Neural cell (in vitro differentiated cells): ENCODE results near the gene IFT122. TPM values are rescaled to one million over a fixed set of nuclear protein-coding genes. Genes with fewer than 3 reads are reported as not detected.

Experiments
- H2AFZ ChIP-seq: fragments of 200-600, 300-800 bp; sonication (generic), shearing (Covaris generic); 2 replicates; pipeline ENCODE4 v1.6.0; 2014; ENCODE audit warnings: low read depth, mild to moderate bottlenecking, antibody characterized with exemption, low read length, moderate library complexity
- H3F3A ChIP-seq: fragments of 200-600 bp; shearing (Covaris generic); 2 replicates; pipeline ENCODE4 v1.6.1; 2016; ENCODE audit warnings: mild to moderate bottlenecking, moderate library complexity, mixed read lengths, antibody characterized with exemption, low read length; ENCODE audit not compliant: insufficient read depth, poor library complexity, severe bottlenecking
- H3K27ac ChIP-seq: fragments of 200-600, 300-800 bp; sonication (generic), shearing (Covaris generic); 2 replicates; pipeline ENCODE4 v1.5.1; 2014; ENCODE audit warnings: mild to moderate bottlenecking, low read length, moderate library complexity
- H3K27me3 ChIP-seq: fragments of 300-800, 200-600 bp; sonication (generic), shearing (Covaris generic); 2 replicates; pipeline ENCODE4 v1.6.0; 2014; ENCODE audit warnings: mild to moderate bottlenecking, low read depth, low read length, moderate library complexity; ENCODE audit not compliant: insufficient read depth
- H3K36me3 ChIP-seq: fragments of 300-800, 200-600 bp; sonication (generic), shearing (Covaris generic); 2 replicates; pipeline ENCODE4 v1.5.1; 2014; ENCODE audit warnings: mild to moderate bottlenecking, antibody characterized with exemption, low read length, moderate library complexity; ENCODE audit not compliant: insufficient read depth
- H3K4me2 ChIP-seq: fragments of 300-800, 200-600 bp; sonication (generic), shearing (Covaris generic); 2 replicates; pipeline ENCODE4 v1.6.0; 2014; ENCODE audit warnings: mild to moderate bottlenecking, low read length
- H3K4me3 ChIP-seq: fragments of 300-800, 200-600 bp; sonication (generic), shearing (Covaris generic); 2 replicates; pipeline ENCODE4 v1.5.1; 2014; ENCODE audit warnings: mild to moderate bottlenecking, low read length, moderate library complexity
- H3K79me2 ChIP-seq: fragments of 200-600 bp; shearing (Covaris generic); replicated peaks from 2 replicates; pipeline ENCODE4 v1.6.0; 2014; ENCODE audit warnings: mild to moderate bottlenecking, low read length, moderate library complexity; ENCODE audit not compliant: insufficient read depth
- H3K9ac ChIP-seq: fragments of 300-800, 200-600 bp; sonication (generic), shearing (Covaris generic); 2 replicates; pipeline ENCODE4 v1.6.1; 2016; ENCODE audit warnings: mild to moderate bottlenecking, low read length, mixed read lengths
- H3K9me2 ChIP-seq: fragments of 200-600 bp; shearing (Covaris generic); 2 replicates; pipeline ENCODE4 v1.6.1; 2016; ENCODE audit warnings: mild to moderate bottlenecking, low read length, mixed read lengths; ENCODE audit not compliant: insufficient read depth
- H3K9me3 ChIP-seq: fragments of 200-600, 300-800 bp; sonication (generic), shearing (Covaris generic); 2 replicates; pipeline ENCODE4 v1.6.1; 2016; ENCODE audit warnings: mild to moderate bottlenecking, mixed run types, low read length, moderate library complexity, mixed read lengths
- H4K20me1 ChIP-seq: fragments of 200-600 bp; shearing (Covaris generic); 2 replicates; pipeline ENCODE4 v1.6.1; 2016; ENCODE audit warnings: mild to moderate bottlenecking, mixed run types; ENCODE audit not compliant: insufficient read depth
- EP300 ChIP-seq: fragments of 450-650 bp; conservative IDR thresholded peaks from 2 replicates; pipeline ENCODE4 v1.6.1; 2014; ENCODE audit warnings: antibody characterized with exemption, mild to moderate bottlenecking, moderate library complexity; ENCODE audit not compliant: poor library complexity, severe bottlenecking
- EZH2 ChIP-seq: fragments of 200-600, 300-800 bp; shearing (Covaris generic), sonication (generic); IDR thresholded peaks from 2 replicates; pipeline ENCODE4 v1.6.1; 2014; ENCODE audit warnings: antibody characterized with exemption, low read length, borderline replicate concordance, mild to moderate bottlenecking; ENCODE audit not compliant: insufficient read depth, poor library complexity, severe bottlenecking
- MXI1 ChIP-seq: fragments of 450-650 bp; conservative IDR thresholded peaks from 2 replicates; pipeline ENCODE4 v1.6.1; 2014; ENCODE audit warnings: antibody characterized with exemption, mild to moderate bottlenecking; ENCODE audit not compliant: poor library complexity, severe bottlenecking
- POLR2AphosphoS5 ChIP-seq: IDR thresholded peaks from 2 replicates; pipeline ENCODE4 v1.6.1; 2012
- RAD21 ChIP-seq: fragments of 450-650 bp; conservative IDR thresholded peaks from 2 replicates; pipeline ENCODE4 v1.6.1; 2014; ENCODE audit warnings: antibody characterized with exemption, mild to moderate bottlenecking, moderate library complexity
- SMC3 ChIP-seq: fragments of 450-650 bp; conservative IDR thresholded peaks from 2 replicates; pipeline ENCODE4 v1.6.1; 2014; ENCODE audit warnings: antibody characterized with exemption, mild to moderate bottlenecking, moderate library complexity; ENCODE audit not compliant: poor library complexity
- TAF1 ChIP-seq: IDR thresholded peaks from 2 replicates; pipeline ENCODE4 v1.6.1; 2012; ENCODE audit warnings: low read depth
- polyA plus RNA-seq: library from polyadenylated mRNA; depleted of rRNA; stranded (reverse); fragments of >200 nt; gene quantifications from 2 replicates; pipeline ENCODE4 v1.2.3, GENCODE V29; 2014
- TF ChIP-seq, protein P1 (sequence below): IDR thresholded peaks from 2 replicates; pipeline ENCODE4 v1.6.1; 2012; ENCODE audit warnings: borderline replicate concordance
- TF ChIP-seq, protein P2 (sequence below): fragments of 450-650 bp; IDR thresholded peaks from 2 replicates; pipeline ENCODE4 v1.5.1; 2014; ENCODE audit warnings: antibody characterized with exemption, mild to moderate bottlenecking, moderate library complexity; ENCODE audit not compliant: poor library complexity, severe bottlenecking

Gene IFT122
- polyA plus RNA-seq, 1 donor from 2014 or later: 28.3 TPM

DNA sequence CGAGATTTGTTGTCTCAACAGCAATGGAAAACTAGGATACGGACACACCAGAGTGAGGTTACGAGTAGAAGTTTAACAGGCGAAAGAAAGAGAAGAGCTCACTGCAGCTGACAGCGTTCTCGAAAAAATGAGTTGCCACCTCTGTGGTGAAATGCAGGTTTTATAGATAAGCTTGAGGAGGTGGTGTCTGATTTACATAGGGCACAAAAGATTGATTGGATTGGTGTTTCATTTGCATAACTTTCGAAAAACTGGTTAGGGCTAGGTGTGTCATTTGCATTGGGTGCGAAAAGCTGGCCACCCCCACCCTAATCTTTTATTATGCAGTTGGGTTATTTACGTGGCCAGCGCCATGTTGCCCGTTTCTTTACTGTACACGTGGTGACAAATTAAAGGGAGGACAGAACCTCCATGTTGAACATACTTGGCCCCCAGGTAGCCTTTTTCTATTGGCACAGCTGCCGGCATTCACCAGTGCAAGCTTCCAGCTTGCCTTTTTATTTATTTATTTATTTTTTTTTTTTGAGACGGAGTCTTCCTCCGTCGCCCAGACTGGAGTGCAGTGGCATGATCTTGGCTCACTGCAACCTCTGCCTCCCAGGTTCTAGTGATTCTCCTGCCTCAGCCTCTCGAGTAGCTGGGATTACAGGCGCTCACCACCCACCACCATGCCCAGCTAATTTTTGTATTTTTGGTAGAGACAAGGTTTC, 8.3 kb downstream of the IFT122 start:
- H3K4me2 ChIP-seq: no peak overlapping the region
- no peaks in the 10 kb centered on the region for H3K27me3 ChIP-seq
- H3K9ac ChIP-seq: no peak overlapping the region
- no peak overlapping the region for H3K4me3 ChIP-seq
- no peaks in the 10 kb centered on the region for H3F3A ChIP-seq
- H4K20me1 ChIP-seq: no peaks in the 10 kb centered on the region
- no peak overlapping the region for H3K27ac ChIP-seq
- no peaks in the 10 kb centered on the region for H3K9me3 ChIP-seq
- no peaks in the 10 kb centered on the region for H3K79me2 ChIP-seq
- H2AFZ ChIP-seq: no peak overlapping the region
- no peak for TF ChIP-seq RAD21
- TF ChIP-seq, protein P1, sequence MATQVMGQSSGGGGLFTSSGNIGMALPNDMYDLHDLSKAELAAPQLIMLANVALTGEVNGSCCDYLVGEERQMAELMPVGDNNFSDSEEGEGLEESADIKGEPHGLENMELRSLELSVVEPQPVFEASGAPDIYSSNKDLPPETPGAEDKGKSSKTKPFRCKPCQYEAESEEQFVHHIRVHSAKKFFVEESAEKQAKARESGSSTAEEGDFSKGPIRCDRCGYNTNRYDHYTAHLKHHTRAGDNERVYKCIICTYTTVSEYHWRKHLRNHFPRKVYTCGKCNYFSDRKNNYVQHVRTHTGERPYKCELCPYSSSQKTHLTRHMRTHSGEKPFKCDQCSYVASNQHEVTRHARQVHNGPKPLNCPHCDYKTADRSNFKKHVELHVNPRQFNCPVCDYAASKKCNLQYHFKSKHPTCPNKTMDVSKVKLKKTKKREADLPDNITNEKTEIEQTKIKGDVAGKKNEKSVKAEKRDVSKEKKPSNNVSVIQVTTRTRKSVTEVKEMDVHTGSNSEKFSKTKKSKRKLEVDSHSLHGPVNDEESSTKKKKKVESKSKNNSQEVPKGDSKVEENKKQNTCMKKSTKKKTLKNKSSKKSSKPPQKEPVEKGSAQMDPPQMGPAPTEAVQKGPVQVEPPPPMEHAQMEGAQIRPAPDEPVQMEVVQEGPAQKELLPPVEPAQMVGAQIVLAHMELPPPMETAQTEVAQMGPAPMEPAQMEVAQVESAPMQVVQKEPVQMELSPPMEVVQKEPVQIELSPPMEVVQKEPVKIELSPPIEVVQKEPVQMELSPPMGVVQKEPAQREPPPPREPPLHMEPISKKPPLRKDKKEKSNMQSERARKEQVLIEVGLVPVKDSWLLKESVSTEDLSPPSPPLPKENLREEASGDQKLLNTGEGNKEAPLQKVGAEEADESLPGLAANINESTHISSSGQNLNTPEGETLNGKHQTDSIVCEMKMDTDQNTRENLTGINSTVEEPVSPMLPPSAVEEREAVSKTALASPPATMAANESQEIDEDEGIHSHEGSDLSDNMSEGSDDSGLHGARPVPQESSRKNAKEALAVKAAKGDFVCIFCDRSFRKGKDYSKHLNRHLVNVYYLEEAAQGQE: no peak
- TF ChIP-seq EZH2: no peak
- no peaks in the 10 kb centered on the region for H3K36me3 ChIP-seq
- H3K9me2 ChIP-seq: no peaks in the 10 kb centered on the region

DNA sequence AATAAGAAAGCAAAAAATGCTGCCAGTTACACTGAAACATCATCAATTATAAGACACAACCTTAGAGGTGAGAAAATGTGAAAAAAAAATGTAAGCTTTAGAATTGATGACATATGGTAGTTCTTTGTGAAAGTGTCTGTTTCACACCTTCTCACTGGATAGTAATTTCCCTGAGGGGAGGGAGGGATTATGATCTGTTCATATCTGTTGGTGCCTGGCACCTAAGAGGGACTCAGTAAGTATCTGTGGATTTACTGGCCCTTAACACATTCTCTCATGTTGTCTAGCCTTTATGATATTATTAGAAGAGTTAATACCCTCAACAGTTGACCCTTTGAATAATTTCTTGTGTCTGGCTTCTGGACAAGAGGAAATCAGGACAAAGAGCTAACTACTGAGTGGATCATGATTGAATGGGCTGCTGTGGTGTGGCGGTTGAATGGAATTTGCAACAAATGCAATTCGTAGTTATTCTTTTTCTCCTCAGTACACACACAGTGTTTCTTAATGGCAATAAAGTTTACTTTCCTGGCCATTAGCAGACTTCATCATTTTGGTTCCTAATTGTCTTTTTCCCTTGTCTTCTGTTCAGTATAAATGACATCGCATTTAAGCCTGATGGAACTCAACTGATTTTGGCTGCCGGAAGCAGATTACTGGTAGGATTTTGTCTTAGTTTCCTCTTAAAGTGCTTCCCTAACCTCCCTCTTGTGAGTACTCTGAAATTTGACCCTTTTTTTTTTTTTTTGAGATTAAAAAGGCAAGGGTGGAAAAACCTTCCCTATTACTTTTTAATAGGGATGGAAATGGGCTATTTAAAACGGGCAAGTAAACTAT, 9.5 kb downstream of the IFT122 start:
- H3K27ac ChIP-seq: no peak overlapping the region
- H3K9me3 ChIP-seq: no peaks in the 10 kb centered on the region
- H2AFZ ChIP-seq: no peak overlapping the region
- H3K9ac ChIP-seq: no peak overlapping the region
- H4K20me1 ChIP-seq: no peaks in the 10 kb centered on the region
- H3K4me2 ChIP-seq: no peak overlapping the region
- H3K36me3 ChIP-seq: no peaks in the 10 kb centered on the region
- TF ChIP-seq SMC3: no peak
- no peak for TF ChIP-seq EZH2
- no peak for TF ChIP-seq POLR2AphosphoS5
- TF ChIP-seq TAF1: no peak
- TF ChIP-seq MXI1: no peak
- TF ChIP-seq RAD21: no peak
- no peak for TF ChIP-seq EP300
- H3K79me2 ChIP-seq: no peaks in the 10 kb centered on the region
- H3K9me2 ChIP-seq: no peaks in the 10 kb centered on the region
- H3K27me3 ChIP-seq: no peaks in the 10 kb centered on the region
- H3K4me3 ChIP-seq: no peak overlapping the region
- H3F3A ChIP-seq: no peaks in the 10 kb centered on the region

DNA sequence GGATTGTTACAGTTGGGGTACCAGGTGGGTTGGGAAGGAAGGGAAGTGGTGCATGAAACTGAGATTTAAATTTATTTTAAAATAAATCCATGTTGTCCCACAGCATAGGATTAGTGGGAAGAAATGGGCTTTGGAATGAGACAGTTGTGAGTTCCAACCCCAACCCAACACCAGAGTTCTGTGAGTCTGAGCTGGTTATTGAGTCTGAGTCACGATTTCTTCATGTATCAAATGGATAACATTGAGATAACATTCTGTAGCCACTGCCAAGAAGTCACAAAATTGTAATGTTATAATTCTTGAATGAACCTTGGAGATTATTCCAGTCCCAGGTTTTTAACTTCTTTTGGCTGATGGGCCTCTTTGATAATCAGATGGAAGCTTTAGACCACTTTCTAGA, 13.7 kb downstream of the IFT122 start:
- Histone ChIP-seq H3K4me2 (no peak overlapping the region), H3K9me2 (no peaks in the 10 kb centered on the region), H3K36me3 (no peaks in the 10 kb centered on the region), H4K20me1 (no peaks in the 10 kb centered on the region), H3K27me3 (no peaks in the 10 kb centered on the region), H3F3A (no peaks in the 10 kb centered on the region), H3K79me2 (no peaks in the 10 kb centered on the region), H3K27ac (no peak overlapping the region), H2AFZ (no peak overlapping the region), H3K9ac (no peak overlapping the region), H3K9me3 (no peaks in the 10 kb centered on the region), H3K4me3 (no peak overlapping the region)
- TF ChIP-seq, protein P2, sequence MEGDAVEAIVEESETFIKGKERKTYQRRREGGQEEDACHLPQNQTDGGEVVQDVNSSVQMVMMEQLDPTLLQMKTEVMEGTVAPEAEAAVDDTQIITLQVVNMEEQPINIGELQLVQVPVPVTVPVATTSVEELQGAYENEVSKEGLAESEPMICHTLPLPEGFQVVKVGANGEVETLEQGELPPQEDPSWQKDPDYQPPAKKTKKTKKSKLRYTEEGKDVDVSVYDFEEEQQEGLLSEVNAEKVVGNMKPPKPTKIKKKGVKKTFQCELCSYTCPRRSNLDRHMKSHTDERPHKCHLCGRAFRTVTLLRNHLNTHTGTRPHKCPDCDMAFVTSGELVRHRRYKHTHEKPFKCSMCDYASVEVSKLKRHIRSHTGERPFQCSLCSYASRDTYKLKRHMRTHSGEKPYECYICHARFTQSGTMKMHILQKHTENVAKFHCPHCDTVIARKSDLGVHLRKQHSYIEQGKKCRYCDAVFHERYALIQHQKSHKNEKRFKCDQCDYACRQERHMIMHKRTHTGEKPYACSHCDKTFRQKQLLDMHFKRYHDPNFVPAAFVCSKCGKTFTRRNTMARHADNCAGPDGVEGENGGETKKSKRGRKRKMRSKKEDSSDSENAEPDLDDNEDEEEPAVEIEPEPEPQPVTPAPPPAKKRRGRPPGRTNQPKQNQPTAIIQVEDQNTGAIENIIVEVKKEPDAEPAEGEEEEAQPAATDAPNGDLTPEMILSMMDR: no peak
- TF ChIP-seq EZH2 (no peak), TAF1 (no peak), EP300 (no peak), SMC3 (no peak), RAD21 (no peak), MXI1 (no peak)
- TF ChIP-seq, protein P1: no peak
